ENCODE results near the gene BFSP2.
"Not testable (repeated sequence)": the region's sequence is repeated elsewhere in the genome, so short reads cannot be mapped to it uniquely, and the experiment has no call there.

The BFSP2 gene

DNA sequence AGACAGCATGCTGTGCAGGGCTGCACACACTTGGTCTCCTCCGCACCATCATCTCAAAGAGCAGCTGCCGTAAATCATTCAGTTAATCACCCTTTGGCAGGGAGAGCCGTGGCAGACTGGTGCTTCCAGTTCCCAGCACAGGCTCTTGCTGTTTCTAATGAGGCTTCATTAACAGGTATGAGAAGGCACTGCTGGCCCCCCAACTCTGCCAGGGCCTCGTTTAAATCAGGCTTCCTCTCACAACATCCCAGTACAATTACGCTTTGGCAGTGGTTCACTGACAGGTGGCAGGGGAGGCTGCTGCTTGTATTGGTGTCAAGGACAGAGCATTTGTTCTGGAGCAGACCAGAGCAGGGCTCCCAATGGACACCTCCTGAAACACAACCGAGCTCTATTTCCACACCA, 77.1 kb downstream of the BFSP2 start:
- Mint-ChIP-seq H3K27ac (peak overlapping the region; percentile 78), H3K36me3 (no peaks in the 10 kb centered on the region)
- CTCF ChIA-PET: interaction anchor here (4.7 kb wide), 1 partner anchor 12 kb away, joined by 24 read pairs; no protein-coding TSS in a partner anchor

DNA sequence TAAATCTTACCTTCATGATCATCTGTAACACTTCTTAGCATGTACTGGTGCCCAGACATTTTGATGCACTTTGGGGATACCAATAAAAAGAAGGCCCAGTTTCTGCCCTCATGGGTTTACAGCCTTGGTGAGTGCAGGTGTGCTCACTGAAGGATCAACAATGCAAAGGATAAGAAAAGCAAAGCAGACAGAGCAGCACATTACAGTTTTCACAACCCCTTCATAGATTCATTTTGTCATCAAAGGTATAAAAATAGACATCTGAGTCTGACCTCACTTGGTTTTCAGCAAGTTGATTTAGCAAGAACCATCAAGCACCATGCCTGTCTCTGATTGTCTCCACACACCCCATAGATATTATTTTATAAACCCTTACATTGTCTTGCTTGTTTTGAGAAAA, 77.6 kb downstream of the BFSP2 start:
- H3K36me3 Mint-ChIP-seq: no peaks in the 10 kb centered on the region
- CTCF ChIA-PET: interaction anchor here (4.7 kb wide), 1 partner anchor 12 kb away, joined by 24 read pairs; no protein-coding TSS in a partner anchor
- no peak for DNase-seq
- no peaks in the 10 kb centered on the region for H3K9me3 Mint-ChIP-seq
- H3K27me3 Mint-ChIP-seq: no peaks in the 10 kb centered on the region
- H3K27ac Mint-ChIP-seq: peak overlapping the region; percentile 78
- H3K4me1 Mint-ChIP-seq: peaks cover 81% of the 10 kb centered on the region
- H3K4me3 Mint-ChIP-seq: no peak overlapping the region

More for the DNA sequence above, 77.1 kb downstream of the BFSP2 start:
- H3K27me3 Mint-ChIP-seq: no peaks in the 10 kb centered on the region
- H3K9me3 Mint-ChIP-seq: no peaks in the 10 kb centered on the region
- DNase-seq: no peak
- H3K4me3 Mint-ChIP-seq: no peak overlapping the region
- H3K4me1 Mint-ChIP-seq: peaks cover 80% of the 10 kb centered on the region

DNA sequence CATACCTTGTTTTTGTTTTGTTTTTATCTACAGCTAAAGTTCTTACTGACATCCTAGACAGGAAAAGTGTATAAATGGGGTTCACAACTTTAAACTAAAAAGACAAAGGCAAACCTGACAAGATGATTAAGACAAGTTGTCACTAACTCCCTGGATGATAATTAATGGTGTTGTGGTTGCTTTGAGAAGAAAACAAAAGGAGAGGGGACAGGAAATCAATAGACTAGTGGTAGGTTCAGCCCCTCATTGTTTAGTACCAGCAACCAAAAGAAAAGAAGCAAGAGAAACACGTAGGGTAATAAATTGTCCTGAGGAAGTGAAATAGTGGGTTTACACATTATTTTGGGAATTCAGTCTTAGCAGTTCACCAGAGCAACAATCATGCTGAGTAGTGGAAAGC, 78.8 kb downstream of the BFSP2 start:
- H3K4me3 Mint-ChIP-seq: no peak overlapping the region
- H3K36me3 Mint-ChIP-seq: no peaks in the 10 kb centered on the region
- no peaks in the 10 kb centered on the region for H3K27me3 Mint-ChIP-seq
- peak overlapping the region; percentile 0 for H3K27ac Mint-ChIP-seq
- H3K9me3 Mint-ChIP-seq: peaks cover 2% of the 10 kb centered on the region
- DNase-seq: no peak
- CTCF ChIA-PET: interaction anchor here (0.5 to 4.7 kb wide), 4 partner anchors 10 to 340 kb away, joined by 3 to 24 read pairs (median 4); no protein-coding TSS in a partner anchor
- peaks cover 79% of the 10 kb centered on the region for H3K4me1 Mint-ChIP-seq

- no peaks in the 10 kb centered on the region for H3K36me3 Mint-ChIP-seq
- no peaks in the 10 kb centered on the region for H3K27me3 Mint-ChIP-seq
- peaks cover 2% of the 10 kb centered on the region for H3K9me3 Mint-ChIP-seq
- no peak for DNase-seq
- CTCF ChIA-PET: interaction anchor here (0.5 to 4.7 kb wide), 4 partner anchors 10 to 339 kb away, joined by 3 to 24 read pairs (median 4); no protein-coding TSS in a partner anchor
- peaks cover 73% of the 10 kb centered on the region for H3K4me1 Mint-ChIP-seq
- no peak overlapping the region for H3K4me3 Mint-ChIP-seq
- H3K27ac Mint-ChIP-seq: no peak overlapping the region
These were observed 79.5 kb downstream of the BFSP2 start for GRCh38 chr3:133479401-133479800.

DNA sequence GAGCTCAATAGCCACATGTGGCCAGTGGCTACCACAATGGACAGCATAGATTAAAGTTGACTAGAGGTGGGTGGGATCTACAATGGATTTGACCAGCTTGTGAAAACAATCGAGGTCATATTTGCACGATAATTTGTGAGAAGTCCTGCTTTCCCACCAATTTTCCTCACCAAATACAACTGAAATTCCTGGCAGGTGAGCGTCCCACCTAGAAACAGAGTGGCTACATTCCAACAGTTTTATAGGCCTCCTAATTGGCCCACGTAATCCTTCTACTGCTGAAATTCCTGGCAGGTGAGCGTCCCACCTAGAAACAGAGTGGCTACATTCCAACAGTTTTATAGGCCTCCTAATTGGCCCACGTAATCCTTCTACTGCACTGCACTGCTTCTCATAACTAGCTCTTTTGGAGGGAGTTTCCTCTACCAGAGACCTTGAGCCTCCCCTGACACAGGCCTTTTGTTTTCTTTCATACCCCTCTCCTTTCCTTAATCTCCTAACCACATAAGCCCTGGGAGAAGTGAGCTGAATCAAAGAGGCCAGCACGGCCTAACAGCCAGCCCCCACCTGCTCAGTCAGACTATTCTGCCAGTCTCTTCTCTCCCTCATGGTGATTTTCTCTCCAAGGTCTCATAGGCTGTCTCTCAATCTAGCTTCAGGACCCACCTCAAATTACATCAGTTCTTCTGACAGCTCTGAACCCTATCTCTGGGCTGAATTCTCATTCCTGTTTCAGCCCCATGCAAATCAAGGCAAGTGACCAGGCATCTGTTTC, 80.2 kb downstream of the BFSP2 start:
- H3K36me3 Mint-ChIP-seq: no peaks in the 10 kb centered on the region
- H3K4me1 Mint-ChIP-seq: peaks cover 66% of the 10 kb centered on the region
- peaks cover 2% of the 10 kb centered on the region for H3K9me3 Mint-ChIP-seq
- no peaks in the 10 kb centered on the region for H3K27me3 Mint-ChIP-seq
- no peak overlapping the region for H3K4me3 Mint-ChIP-seq
- no peak for DNase-seq
- peak overlapping the region; percentile 13 for H3K27ac Mint-ChIP-seq
- CTCF ChIA-PET: interaction anchor here (1.0 to 4.7 kb wide), 4 partner anchors 9 to 23 kb away, joined by 3 to 24 read pairs (median 4); no protein-coding TSS in a partner anchor

DNA sequence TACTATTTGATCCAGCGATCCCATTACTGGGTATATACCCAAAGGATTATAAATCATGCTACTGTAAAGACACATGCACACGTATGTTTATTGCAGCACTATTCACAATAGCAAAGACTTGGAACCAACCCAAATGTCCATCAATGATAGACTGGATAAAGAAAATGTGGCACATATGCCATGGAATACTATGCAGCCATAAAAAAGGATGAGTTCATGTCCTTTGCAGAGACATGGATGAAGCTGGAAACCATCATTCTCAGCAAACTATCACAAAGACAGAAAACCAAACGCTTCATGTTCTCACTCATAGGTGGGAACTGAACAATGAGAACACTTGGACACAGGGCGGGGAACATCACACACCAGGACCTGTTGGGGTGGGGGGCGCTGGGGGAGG, 82.6 kb downstream of the BFSP2 start:
- H3K4me3 Mint-ChIP-seq, CTCF ChIA-PET, H3K36me3 Mint-ChIP-seq, H3K9me3 Mint-ChIP-seq, DNase-seq, H3K27me3 Mint-ChIP-seq, H3K27ac Mint-ChIP-seq: not testable (repeated sequence)
- peaks cover 42% of the 10 kb centered on the region for H3K4me1 Mint-ChIP-seq

- Mint-ChIP-seq H3K4me3 (no peak overlapping the region), H3K27ac (no peak overlapping the region), H3K9me3 (peaks cover 6% of the 10 kb centered on the region), H3K36me3 (peaks cover 6% of the 10 kb centered on the region), H3K27me3 (no peaks in the 10 kb centered on the region), H3K4me1 (peaks cover 40% of the 10 kb centered on the region)
- no peak for DNase-seq
- CTCF ChIA-PET: interaction anchor here (0.7 to 7.5 kb wide), 7 partner anchors 13 to 126 kb away, joined by 3 to 84 read pairs (median 3); partner anchors contain the start of gene CDV3
These were observed 86.8 kb downstream of the BFSP2 start for GRCh38 chr3:133486658-133487057.

GRCh38 chr3:133487204-133487603, 87.3 kb downstream of the BFSP2 start:
- Mint-ChIP-seq H3K4me1 (peaks cover 42% of the 10 kb centered on the region), H3K36me3 (peaks cover 6% of the 10 kb centered on the region), H3K27me3 (no peaks in the 10 kb centered on the region), H3K27ac (no peak overlapping the region), H3K4me3 (no peak overlapping the region), H3K9me3 (peaks cover 6% of the 10 kb centered on the region)
- CTCF ChIA-PET: interaction anchor here (0.7 to 7.5 kb wide), 13 partner anchors 9 to 125 kb away, joined by 3 to 84 read pairs (median 4); partner anchors contain the start of gene CDV3
- DNase-seq: no peak

GRCh38 chr3:133487920-133488540, 88.2 kb downstream of the BFSP2 start:
- peak; percentile 60 for DNase-seq
- Mint-ChIP-seq H3K27me3 (no peaks in the 10 kb centered on the region), H3K4me1 (peaks cover 51% of the 10 kb centered on the region), H3K4me3 (no peak overlapping the region), H3K9me3 (peaks cover 6% of the 10 kb centered on the region), H3K27ac (no peak overlapping the region), H3K36me3 (peaks cover 6% of the 10 kb centered on the region)
- CTCF ChIA-PET: interaction anchor here (0.7 to 7.5 kb wide), 22 partner anchors 9 to 161 kb away, joined by 3 to 84 read pairs (median 4); partner anchors contain the start of gene CDV3

- no peak overlapping the region for H3K27ac Mint-ChIP-seq
- no peak for DNase-seq
- CTCF ChIA-PET: interaction anchor here (0.9 to 7.5 kb wide), 21 partner anchors 10 to 161 kb away, joined by 3 to 84 read pairs (median 4); partner anchors contain the start of gene CDV3
- no peaks in the 10 kb centered on the region for H3K27me3 Mint-ChIP-seq
- no peak overlapping the region for H3K4me3 Mint-ChIP-seq
- H3K9me3 Mint-ChIP-seq: peaks cover 4% of the 10 kb centered on the region
- H3K36me3 Mint-ChIP-seq: peaks cover 6% of the 10 kb centered on the region
- H3K4me1 Mint-ChIP-seq: peaks cover 53% of the 10 kb centered on the region
These were observed 89.0 kb downstream of the BFSP2 start for GRCh38 chr3:133488785-133489367.

- CTCF ChIA-PET: interaction anchor here (0.9 to 7.5 kb wide), 15 partner anchors 11 to 110 kb away, joined by 3 to 84 read pairs (median 6); partner anchors contain the start of gene CDV3
- Mint-ChIP-seq H3K4me3 (no peak overlapping the region), H3K27me3 (no peaks in the 10 kb centered on the region), H3K9me3 (peaks cover 4% of the 10 kb centered on the region), H3K36me3 (peaks cover 6% of the 10 kb centered on the region), H3K4me1 (peaks cover 53% of the 10 kb centered on the region), H3K27ac (no peak overlapping the region)
- no peak for DNase-seq
These were observed 89.7 kb downstream of the BFSP2 start for GRCh38 chr3:133489466-133490085.

DNA sequence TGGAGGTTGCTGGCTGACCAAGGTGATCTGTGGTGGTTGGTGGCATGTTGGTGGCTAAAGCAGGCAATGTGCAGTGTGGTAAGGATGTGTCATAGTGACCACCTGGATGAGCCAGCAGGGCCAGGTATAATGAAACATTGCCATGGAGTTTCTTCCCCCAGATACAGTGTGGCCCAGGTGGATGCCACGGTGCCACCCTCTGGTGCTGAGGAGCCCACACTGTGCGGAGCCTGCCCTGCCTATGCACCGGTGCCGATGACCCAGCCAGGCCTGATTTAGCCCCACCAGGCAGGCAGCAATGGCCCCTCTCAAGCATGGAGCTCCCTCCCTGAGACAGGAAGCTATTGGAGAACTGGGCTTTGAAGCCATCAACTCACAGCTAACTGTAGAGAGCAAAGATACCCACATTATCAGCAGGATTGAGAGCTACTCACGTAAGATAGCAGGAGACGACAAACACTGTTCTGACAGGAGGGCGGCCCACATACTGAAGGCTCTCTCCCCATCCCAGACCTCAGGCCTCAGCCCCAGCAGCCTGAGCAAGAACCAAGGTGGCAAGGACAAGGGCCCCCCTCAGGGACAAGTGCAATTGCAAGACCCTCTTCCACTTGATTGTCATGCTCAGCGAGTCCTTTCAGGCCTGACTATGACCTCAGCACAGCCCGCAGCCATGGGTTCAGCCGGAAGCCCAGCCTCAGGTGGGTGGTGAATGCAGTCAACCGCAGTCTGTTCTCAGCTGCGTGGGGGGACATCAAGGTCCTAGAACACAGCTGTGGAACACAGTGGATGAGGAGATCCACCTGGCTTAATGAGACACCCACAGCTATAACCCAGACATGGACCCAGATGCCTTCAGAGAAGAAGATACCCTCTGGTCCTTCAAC, 90.9 kb downstream of the BFSP2 start:
- DNase-seq: peak; percentile 67
- Mint-ChIP-seq H3K36me3 (peaks cover 6% of the 10 kb centered on the region), H3K27me3 (no peaks in the 10 kb centered on the region), H3K4me1 (peaks cover 53% of the 10 kb centered on the region), H3K27ac (peak overlapping the region; percentile 89), H3K9me3 (peaks cover 4% of the 10 kb centered on the region), H3K4me3 (peak overlapping the region; percentile 40)
- CTCF ChIA-PET: interaction anchor here (1.2 to 7.5 kb wide), 6 partner anchors 9 to 86 kb away, joined by 3 to 84 read pairs (median 12); partner anchors contain the start of gene CDV3

All from activated naive CD4-positive, alpha-beta T cell treated with anti-CD3 and anti-CD28 coated beads, Interleukin-2, amount 10 ng/mL, durations not matched to agents 7 days and 5 days (primary cell).